Measurements from ENCODE around the gene TBC1D1. TPM values are rescaled to one million over a fixed set of nuclear protein-coding genes. Genes with fewer than 3 reads are reported as not detected.

Gene TBC1D1
- total and polyA plus RNA-seq, 2 of the 8 experiments (the other 6 are each of a cell fraction or from before 2014, with no cell fraction given): 96.9 to 162 TPM

- TF ChIP-seq SP1 (IDR thresholded peaks at IDR 0.05; ENCODE audit: low read depth, low read length): no peak
Measured at GRCh38 chr4:38106886-38107514, 216.1 kb downstream of the TBC1D1 start (continued).
